ENCODE data around the gene MIS12.

DNA sequence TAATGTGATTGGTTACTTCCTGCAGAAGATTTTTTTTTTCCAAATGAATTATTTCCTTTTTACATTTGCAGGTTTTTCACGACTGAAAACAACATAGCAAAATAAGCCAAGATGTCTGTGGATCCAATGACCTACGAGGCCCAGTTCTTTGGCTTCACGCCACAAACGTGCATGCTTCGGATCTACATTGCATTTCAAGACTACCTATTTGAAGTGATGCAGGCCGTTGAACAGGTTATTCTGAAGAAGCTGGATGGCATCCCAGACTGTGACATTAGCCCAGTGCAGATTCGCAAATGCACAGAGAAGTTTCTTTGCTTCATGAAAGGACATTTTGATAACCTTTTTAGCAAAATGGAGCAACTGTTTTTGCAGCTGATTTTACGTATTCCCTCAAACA, 2.4 kb downstream of the MIS12 start:
- TF ChIP-seq, protein P1, sequence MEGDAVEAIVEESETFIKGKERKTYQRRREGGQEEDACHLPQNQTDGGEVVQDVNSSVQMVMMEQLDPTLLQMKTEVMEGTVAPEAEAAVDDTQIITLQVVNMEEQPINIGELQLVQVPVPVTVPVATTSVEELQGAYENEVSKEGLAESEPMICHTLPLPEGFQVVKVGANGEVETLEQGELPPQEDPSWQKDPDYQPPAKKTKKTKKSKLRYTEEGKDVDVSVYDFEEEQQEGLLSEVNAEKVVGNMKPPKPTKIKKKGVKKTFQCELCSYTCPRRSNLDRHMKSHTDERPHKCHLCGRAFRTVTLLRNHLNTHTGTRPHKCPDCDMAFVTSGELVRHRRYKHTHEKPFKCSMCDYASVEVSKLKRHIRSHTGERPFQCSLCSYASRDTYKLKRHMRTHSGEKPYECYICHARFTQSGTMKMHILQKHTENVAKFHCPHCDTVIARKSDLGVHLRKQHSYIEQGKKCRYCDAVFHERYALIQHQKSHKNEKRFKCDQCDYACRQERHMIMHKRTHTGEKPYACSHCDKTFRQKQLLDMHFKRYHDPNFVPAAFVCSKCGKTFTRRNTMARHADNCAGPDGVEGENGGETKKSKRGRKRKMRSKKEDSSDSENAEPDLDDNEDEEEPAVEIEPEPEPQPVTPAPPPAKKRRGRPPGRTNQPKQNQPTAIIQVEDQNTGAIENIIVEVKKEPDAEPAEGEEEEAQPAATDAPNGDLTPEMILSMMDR (conservative IDR thresholded peaks at IDR 0.05; ENCODE audit: low read depth, low read length), result no peak
- no peak for TF ChIP-seq POLR2A (IDR thresholded peaks at IDR 0.05; ENCODE audit: low read depth, low read length)
- no peak for TF ChIP-seq RAD21 (IDR thresholded peaks at IDR 0.05; ENCODE audit: low read length)
- no peak for TF ChIP-seq MXI1 (IDR thresholded peaks at IDR 0.05; ENCODE audit: borderline replicate concordance, low read depth, low read length)
- TF ChIP-seq MAFK (IDR thresholded peaks at IDR 0.05; ENCODE audit: low read depth, low read length), result no peak
- no peak for TF ChIP-seq SMC3 (IDR thresholded peaks at IDR 0.05; ENCODE audit: low read depth, low read length)
- TF ChIP-seq USF2 (IDR thresholded peaks at IDR 0.05; ENCODE audit: low read depth, low read length), result no peak
- TF ChIP-seq RFX5 (IDR thresholded peaks at IDR 0.05; ENCODE audit: low read depth, low read length), result no peak
- no peak for TF ChIP-seq BHLHE40 (IDR thresholded peaks at IDR 0.05; ENCODE audit: low read depth, low read length)
- no peak for TF ChIP-seq CEBPB (IDR thresholded peaks at IDR 0.05; ENCODE audit: low read depth, low read length)

All from IMR-90 (cell line).